GM19395 (cell line): ENCODE data around the gene PMS1.
"Not testable (repeated sequence)": the region's sequence is repeated elsewhere in the genome, so short reads cannot be mapped to it uniquely, and the experiment has no call there.

Experiments used
- ATAC-seq: cut with Tn5 transposase; IDR thresholded peaks from one replicate; pipeline ENCODE4 v1.9.1; 2021; ENCODE audit warnings: mild to moderate bottlenecking, moderate library complexity; ENCODE audit not compliant: unreplicated experiment

Gene PMS1

GRCh38 chr2:189783927-189784867, at the start of gene PMS1, which contains the start of gene ORMDL1:
PMS1 (plus strand) TSS chr2:189784450; CDS start chr2:189791810, 7,360 bp downstream.
ORMDL1 (minus strand) TSS chr2:189784339; CDS start chr2:189782595, 1,744 bp downstream.
- ATAC-seq: peak; percentile 93

- ATAC-seq: peak; percentile 76
These were observed 33.1 kb upstream of the PMS1 start for GRCh38 chr2:189751080-189751658.

GRCh38 chr2:189756311-189756952, 27.8 kb upstream of the PMS1 start:
- ATAC-seq: no peak

GRCh38 chr2:189760154-189760553, 24.1 kb upstream of the PMS1 start:
- not testable (repeated sequence) for ATAC-seq

GRCh38 chr2:189762229-189762550, 22.1 kb upstream of the PMS1 start:
- ATAC-seq: no peak

- peak; percentile 98 for ATAC-seq
These were observed 21.5 kb upstream of the PMS1 start, which contains the start of gene OSGEPL1 for GRCh38 chr2:189762551-189763298. OSGEPL1 (minus strand) TSS chr2:189762792; CDS start chr2:189761640, 1,152 bp downstream.

GRCh38 chr2:189763908-189764661, 20.2 kb upstream of the PMS1 start:
- ATAC-seq: no peak

- no peak for ATAC-seq
These were observed 13.5 kb upstream of the PMS1 start for GRCh38 chr2:189770590-189771322.

- no peak for ATAC-seq
These were observed 12.0 kb upstream of the PMS1 start for GRCh38 chr2:189772212-189772611.

GRCh38 chr2:189782221-189782671, 2.0 kb upstream of the PMS1 start:
- ATAC-seq: no peak

- peak; percentile 30 for ATAC-seq
These were observed 761 bp upstream of the PMS1 start for GRCh38 chr2:189783451-189783926.

- no peak for ATAC-seq
These were observed 7.2 kb downstream of the PMS1 start for GRCh38 chr2:189791338-189792042.

GRCh38 chr2:189794310-189794709, 10.1 kb downstream of the PMS1 start:
- ATAC-seq: no peak

GRCh38 chr2:189797902-189798301, 13.7 kb downstream of the PMS1 start:
- ATAC-seq: no peak

- peak; percentile 84 for ATAC-seq
These were observed 14.2 kb downstream of the PMS1 start for GRCh38 chr2:189798312-189799029.

- no peak for ATAC-seq
These were observed 14.7 kb downstream of the PMS1 start for GRCh38 chr2:189799030-189799331.

- ATAC-seq: no peak
These were observed 15.3 kb downstream of the PMS1 start for GRCh38 chr2:189799531-189799930.

- no peak for ATAC-seq
These were observed 18.2 kb downstream of the PMS1 start for GRCh38 chr2:189802396-189802912.
